ENCODE data around the gene RNF187.

RNF187 gene

GRCh38 chr1:228459091-228459993 lies 27.8 kb upstream of the RNF187 start:
- TF ChIP-seq POU6F1 (CRISPR knock-in tag; IDR thresholded peaks at IDR 0.05; ENCODE audit: borderline replicate concordance, low read depth) (0 out of 2 replicates have a peak, but pooled peaks have one; percentile 85), ZNF565 (CRISPR knock-in tag; conservative IDR thresholded peaks at IDR 0.05; ENCODE audit: low read depth) (no peak), CREB5 (CRISPR knock-in tag; IDR thresholded peaks at IDR 0.05; ENCODE audit: low read depth) (no peak), PATZ1 (CRISPR knock-in tag; IDR thresholded peaks at IDR 0.05; ENCODE audit: borderline replicate concordance) (0 out of 2 replicates have a peak, but pooled peaks have one; percentile 17), CSRNP3 (CRISPR knock-in tag; IDR thresholded peaks at IDR 0.05) (no peak; the same call in 1 of the 2 replicates), ISL1 (CRISPR knock-in tag; IDR thresholded peaks at IDR 0.05) (no peak), ZNF70 (CRISPR knock-in tag; IDR thresholded peaks at IDR 0.05) (peak; percentile 65; the same call in 1 of the 2 replicates), CSDC2 (CRISPR knock-in tag; IDR thresholded peaks at IDR 0.05) (no peak)
- peak; percentile 66 for ATAC-seq

GRCh38 chr1:228460821-228461220 lies 26.4 kb upstream of the RNF187 start:
- TF ChIP-seq ZFP3 (CRISPR knock-in tag; IDR thresholded peaks at IDR 0.05) (no peak), OSR1 (CRISPR knock-in tag; IDR thresholded peaks at IDR 0.05) (no peak), ARNTL (CRISPR knock-in tag; IDR thresholded peaks at IDR 0.05; ENCODE audit: borderline replicate concordance, low read depth) (no peak), TCF4 (CRISPR knock-in tag; IDR thresholded peaks at IDR 0.05; ENCODE audit: borderline replicate concordance) (no peak), PPARA (CRISPR knock-in tag; IDR thresholded peaks at IDR 0.05; ENCODE audit: borderline replicate concordance) (no peak), GLIS3 (CRISPR knock-in tag; IDR thresholded peaks at IDR 0.05) (no peak), POU6F1 (CRISPR knock-in tag; IDR thresholded peaks at IDR 0.05; ENCODE audit: borderline replicate concordance, low read depth) (no peak), ZNF70 (CRISPR knock-in tag; IDR thresholded peaks at IDR 0.05) (no peak), BACH2 (CRISPR knock-in tag; IDR thresholded peaks at IDR 0.05; ENCODE audit: borderline replicate concordance) (no peak), CSDC2 (CRISPR knock-in tag; IDR thresholded peaks at IDR 0.05) (no peak)
- ATAC-seq, result no peak

GRCh38 chr1:228462560-228462959 lies 24.6 kb upstream of the RNF187 start:
- no peak for ATAC-seq
- no peak for TF ChIP-seq ZC3H10 (CRISPR knock-in tag; IDR thresholded peaks at IDR 0.05)
- TF ChIP-seq POU6F1 (CRISPR knock-in tag; IDR thresholded peaks at IDR 0.05; ENCODE audit: borderline replicate concordance, low read depth), result no peak
- no peak for TF ChIP-seq ZFP30 (CRISPR knock-in tag; IDR thresholded peaks at IDR 0.05)
- TF ChIP-seq ZNF565 (CRISPR knock-in tag; conservative IDR thresholded peaks at IDR 0.05; ENCODE audit: low read depth), result no peak
- no peak for TF ChIP-seq CSDC2 (CRISPR knock-in tag; IDR thresholded peaks at IDR 0.05)
- no peak for TF ChIP-seq ISL1 (CRISPR knock-in tag; IDR thresholded peaks at IDR 0.05)
- no peak for TF ChIP-seq TSHZ2 (CRISPR knock-in tag; IDR thresholded peaks at IDR 0.05)
- TF ChIP-seq CSRNP3 (CRISPR knock-in tag; IDR thresholded peaks at IDR 0.05), result no peak
- TF ChIP-seq TOX (CRISPR knock-in tag; IDR thresholded peaks at IDR 0.05; ENCODE audit: borderline replicate concordance), result no peak
- no peak for TF ChIP-seq TCF4 (CRISPR knock-in tag; IDR thresholded peaks at IDR 0.05; ENCODE audit: borderline replicate concordance)
- TF ChIP-seq CREB5 (CRISPR knock-in tag; IDR thresholded peaks at IDR 0.05; ENCODE audit: low read depth), result no peak

All from SK-N-SH treated with all-trans-retinoic acid at 6 μM for 48 hours (cell line).